Measurements from ENCODE around the gene ABCB6. TPM values are rescaled to one million over a fixed set of nuclear protein-coding genes. Genes with fewer than 3 reads are reported as not detected.

ABCB6 gene
- total and polyA plus RNA-seq, 10 of the 15 experiments (the other 5 are each of a cell fraction or from before 2014, with no cell fraction given): 2.3 to 22.1 (median 13.8) TPM

DNA sequence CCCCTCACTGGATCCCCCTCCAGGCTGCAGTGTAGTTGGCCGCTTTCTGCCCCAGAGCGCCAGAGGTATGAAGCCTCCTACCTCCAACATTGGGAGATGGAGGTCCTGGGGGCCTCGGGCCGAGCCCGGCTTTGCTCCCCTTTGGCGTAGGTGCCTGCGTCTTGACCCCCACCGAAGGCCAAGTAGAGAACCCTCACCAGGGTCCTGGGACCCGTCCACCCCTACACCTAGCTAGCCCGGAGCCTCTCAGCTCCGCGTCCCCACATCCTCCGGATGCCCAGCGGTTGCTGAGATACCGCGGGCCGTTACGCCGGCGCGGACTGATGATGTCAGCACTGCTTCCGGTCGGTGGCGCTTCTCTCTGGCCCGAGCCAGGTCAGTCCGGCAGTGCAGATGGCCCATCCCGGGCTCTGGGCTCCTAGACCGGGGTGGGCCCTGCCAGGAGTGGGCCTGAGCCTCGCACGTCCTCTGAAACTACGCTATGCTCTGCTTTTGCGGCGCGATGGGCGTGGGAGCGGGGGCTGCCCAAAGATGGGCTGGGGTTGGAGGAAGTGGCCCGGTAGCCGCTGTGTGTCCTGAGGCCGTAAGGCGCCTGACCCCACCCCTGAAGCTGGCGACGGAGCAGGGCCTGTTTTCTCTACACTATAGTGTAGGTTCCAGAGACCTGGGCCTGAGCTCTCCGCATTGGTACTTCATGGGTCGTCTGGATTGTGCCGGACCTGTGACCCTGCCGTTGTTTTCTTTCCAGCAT is 26.6 kb upstream of the ABCB6 start, which contains the start of the genes GLB1L and STK16 (continued):
- TF ChIP-seq YBX1 (IDR thresholded peaks at IDR 0.05): no peak
- TF ChIP-seq POU2F2 (IDR thresholded peaks at IDR 0.05; ENCODE audit: borderline replicate concordance, low read depth, low read length): peak; percentile 45; the same call in 1 of the 3 replicates
- TF ChIP-seq, protein P1, sequence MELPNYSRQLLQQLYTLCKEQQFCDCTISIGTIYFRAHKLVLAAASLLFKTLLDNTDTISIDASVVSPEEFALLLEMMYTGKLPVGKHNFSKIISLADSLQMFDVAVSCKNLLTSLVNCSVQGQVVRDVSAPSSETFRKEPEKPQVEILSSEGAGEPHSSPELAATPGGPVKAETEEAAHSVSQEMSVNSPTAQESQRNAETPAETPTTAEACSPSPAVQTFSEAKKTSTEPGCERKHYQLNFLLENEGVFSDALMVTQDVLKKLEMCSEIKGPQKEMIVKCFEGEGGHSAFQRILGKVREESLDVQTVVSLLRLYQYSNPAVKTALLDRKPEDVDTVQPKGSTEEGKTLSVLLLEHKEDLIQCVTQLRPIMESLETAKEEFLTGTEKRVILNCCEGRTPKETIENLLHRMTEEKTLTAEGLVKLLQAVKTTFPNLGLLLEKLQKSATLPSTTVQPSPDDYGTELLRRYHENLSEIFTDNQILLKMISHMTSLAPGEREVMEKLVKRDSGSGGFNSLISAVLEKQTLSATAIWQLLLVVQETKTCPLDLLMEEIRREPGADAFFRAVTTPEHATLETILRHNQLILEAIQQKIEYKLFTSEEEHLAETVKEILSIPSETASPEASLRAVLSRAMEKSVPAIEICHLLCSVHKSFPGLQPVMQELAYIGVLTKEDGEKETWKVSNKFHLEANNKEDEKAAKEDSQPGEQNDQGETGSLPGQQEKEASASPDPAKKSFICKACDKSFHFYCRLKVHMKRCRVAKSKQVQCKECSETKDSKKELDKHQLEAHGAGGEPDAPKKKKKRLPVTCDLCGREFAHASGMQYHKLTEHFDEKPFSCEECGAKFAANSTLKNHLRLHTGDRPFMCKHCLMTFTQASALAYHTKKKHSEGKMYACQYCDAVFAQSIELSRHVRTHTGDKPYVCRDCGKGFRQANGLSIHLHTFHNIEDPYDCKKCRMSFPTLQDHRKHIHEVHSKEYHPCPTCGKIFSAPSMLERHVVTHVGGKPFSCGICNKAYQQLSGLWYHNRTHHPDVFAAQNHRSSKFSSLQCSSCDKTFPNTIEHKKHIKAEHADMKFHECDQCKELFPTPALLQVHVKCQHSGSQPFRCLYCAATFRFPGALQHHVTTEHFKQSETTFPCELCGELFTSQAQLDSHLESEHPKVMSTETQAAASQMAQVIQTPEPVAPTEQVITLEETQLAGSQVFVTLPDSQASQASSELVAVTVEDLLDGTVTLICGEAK (IDR thresholded peaks at IDR 0.05; ENCODE audit: borderline replicate concordance): peak; percentile 90
- no peak for TF ChIP-seq ZNF274 (IDR thresholded peaks at IDR 0.05; ENCODE audit: insufficient read depth, insufficient read length)
- no peak for TF ChIP-seq RFX5 (IDR thresholded peaks at IDR 0.05; ENCODE audit: low read depth, low read length)
- TF ChIP-seq MTA3 (IDR thresholded peaks at IDR 0.05; ENCODE audit: borderline replicate concordance, low read length): no peak
- peak; percentile 86 for TF ChIP-seq POLR2AphosphoS5 (IDR thresholded peaks at IDR 0.05; ENCODE audit: low read length)
- TF ChIP-seq, protein P2, sequence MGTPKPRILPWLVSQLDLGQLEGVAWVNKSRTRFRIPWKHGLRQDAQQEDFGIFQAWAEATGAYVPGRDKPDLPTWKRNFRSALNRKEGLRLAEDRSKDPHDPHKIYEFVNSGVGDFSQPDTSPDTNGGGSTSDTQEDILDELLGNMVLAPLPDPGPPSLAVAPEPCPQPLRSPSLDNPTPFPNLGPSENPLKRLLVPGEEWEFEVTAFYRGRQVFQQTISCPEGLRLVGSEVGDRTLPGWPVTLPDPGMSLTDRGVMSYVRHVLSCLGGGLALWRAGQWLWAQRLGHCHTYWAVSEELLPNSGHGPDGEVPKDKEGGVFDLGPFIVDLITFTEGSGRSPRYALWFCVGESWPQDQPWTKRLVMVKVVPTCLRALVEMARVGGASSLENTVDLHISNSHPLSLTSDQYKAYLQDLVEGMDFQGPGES (IDR thresholded peaks at IDR 0.05): no peak
- TF ChIP-seq KAT2A (conservative IDR thresholded peaks at IDR 0.05; ENCODE audit: control insufficient read depth, low read depth, low read length): no peak
- TF ChIP-seq, protein P3, sequence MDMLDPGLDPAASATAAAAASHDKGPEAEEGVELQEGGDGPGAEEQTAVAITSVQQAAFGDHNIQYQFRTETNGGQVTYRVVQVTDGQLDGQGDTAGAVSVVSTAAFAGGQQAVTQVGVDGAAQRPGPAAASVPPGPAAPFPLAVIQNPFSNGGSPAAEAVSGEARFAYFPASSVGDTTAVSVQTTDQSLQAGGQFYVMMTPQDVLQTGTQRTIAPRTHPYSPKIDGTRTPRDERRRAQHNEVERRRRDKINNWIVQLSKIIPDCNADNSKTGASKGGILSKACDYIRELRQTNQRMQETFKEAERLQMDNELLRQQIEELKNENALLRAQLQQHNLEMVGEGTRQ (IDR thresholded peaks at IDR 0.05; ENCODE audit: borderline replicate concordance, low read depth, low read length): no peak
- TF ChIP-seq GATAD2B (conservative IDR thresholded peaks at IDR 0.05; ENCODE audit: low read depth): peak; percentile 73
- TF ChIP-seq ZNF207 (IDR thresholded peaks at IDR 0.05; ENCODE audit: borderline replicate concordance): no peak
- TF ChIP-seq, protein P4, sequence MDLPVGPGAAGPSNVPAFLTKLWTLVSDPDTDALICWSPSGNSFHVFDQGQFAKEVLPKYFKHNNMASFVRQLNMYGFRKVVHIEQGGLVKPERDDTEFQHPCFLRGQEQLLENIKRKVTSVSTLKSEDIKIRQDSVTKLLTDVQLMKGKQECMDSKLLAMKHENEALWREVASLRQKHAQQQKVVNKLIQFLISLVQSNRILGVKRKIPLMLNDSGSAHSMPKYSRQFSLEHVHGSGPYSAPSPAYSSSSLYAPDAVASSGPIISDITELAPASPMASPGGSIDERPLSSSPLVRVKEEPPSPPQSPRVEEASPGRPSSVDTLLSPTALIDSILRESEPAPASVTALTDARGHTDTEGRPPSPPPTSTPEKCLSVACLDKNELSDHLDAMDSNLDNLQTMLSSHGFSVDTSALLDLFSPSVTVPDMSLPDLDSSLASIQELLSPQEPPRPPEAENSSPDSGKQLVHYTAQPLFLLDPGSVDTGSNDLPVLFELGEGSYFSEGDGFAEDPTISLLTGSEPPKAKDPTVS (IDR thresholded peaks at IDR 0.05; ENCODE audit: low read depth, low read length): no peak
- TF ChIP-seq, protein P5, sequence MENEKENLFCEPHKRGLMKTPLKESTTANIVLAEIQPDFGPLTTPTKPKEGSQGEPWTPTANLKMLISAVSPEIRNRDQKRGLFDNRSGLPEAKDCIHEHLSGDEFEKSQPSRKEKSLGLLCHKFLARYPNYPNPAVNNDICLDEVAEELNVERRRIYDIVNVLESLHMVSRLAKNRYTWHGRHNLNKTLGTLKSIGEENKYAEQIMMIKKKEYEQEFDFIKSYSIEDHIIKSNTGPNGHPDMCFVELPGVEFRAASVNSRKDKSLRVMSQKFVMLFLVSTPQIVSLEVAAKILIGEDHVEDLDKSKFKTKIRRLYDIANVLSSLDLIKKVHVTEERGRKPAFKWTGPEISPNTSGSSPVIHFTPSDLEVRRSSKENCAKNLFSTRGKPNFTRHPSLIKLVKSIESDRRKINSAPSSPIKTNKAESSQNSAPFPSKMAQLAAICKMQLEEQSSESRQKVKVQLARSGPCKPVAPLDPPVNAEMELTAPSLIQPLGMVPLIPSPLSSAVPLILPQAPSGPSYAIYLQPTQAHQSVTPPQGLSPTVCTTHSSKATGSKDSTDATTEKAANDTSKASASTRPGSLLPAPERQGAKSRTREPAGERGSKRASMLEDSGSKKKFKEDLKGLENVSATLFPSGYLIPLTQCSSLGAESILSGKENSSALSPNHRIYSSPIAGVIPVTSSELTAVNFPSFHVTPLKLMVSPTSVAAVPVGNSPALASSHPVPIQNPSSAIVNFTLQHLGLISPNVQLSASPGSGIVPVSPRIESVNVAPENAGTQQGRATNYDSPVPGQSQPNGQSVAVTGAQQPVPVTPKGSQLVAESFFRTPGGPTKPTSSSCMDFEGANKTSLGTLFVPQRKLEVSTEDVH (IDR thresholded peaks at IDR 0.05; ENCODE audit: low read depth, partially characterized antibody): peak; percentile 57
- peak; percentile 50 for TF ChIP-seq NR2F1 (conservative IDR thresholded peaks at IDR 0.05)
- TF ChIP-seq NFYA (IDR thresholded peaks at IDR 0.05; ENCODE audit: borderline replicate concordance, low read depth, low read length): no peak
- TF ChIP-seq CBFB (IDR thresholded peaks at IDR 0.05; ENCODE audit: low read depth): peak; percentile 76
- TF ChIP-seq IKZF2 (IDR thresholded peaks at IDR 0.05): no peak
- TF ChIP-seq NRF1 (conservative IDR thresholded peaks at IDR 0.05; ENCODE audit: low read depth, low read length): no peak
- no peak for TF ChIP-seq TCF12 (IDR thresholded peaks at IDR 0.05; ENCODE audit: low read depth, low read length)
- TF ChIP-seq IRF4 (IDR thresholded peaks at IDR 0.05; ENCODE audit: low read depth, low read length): no peak

Measured in GM12878 (cell line).